RPMI8226 (cell line): Measurements from ENCODE around the gene RGS9.

Source experiments
- DNase-seq: peaks from one replicate; pipeline ENCODE4 v3.0.0-alpha.2; 2015

The RGS9 gene

GRCh38 chr17:65268832-65269231, 131.7 kb downstream of the RGS9 start:
- no peak for DNase-seq

- DNase-seq: no peak
Measured at GRCh38 chr17:65270499-65271253, 133.5 kb downstream of the RGS9 start.

DNA sequence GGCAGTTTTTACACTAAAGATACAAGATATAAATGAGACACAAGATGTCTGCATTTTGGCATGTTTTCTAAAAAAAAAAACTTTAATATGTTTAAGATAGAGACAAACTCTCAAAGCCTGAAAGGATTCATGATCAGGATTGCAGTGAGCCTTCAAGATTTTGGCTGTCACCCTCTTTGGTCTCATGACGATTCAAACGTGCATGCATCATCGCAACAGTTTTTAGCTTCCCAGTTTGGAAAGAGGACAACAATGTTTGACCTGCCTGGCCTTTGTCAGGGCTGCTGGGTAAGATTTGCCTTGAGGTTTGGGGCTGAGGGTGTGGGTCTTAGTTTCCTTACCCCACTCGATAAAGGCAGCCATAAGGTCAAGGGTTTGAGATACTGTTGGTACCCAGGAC, 134.1 kb downstream of the RGS9 start:
- DNase-seq: no peak
